Activated naive CD4-positive, alpha-beta T cell treated with anti-CD3 and anti-CD28 coated beads, Interleukin-2, amount 10 ng/mL, durations not matched to agents 7 days and 5 days (primary cell): ENCODE results near the gene NRG4.
"Not testable (repeated sequence)": the region's sequence is repeated elsewhere in the genome, so short reads cannot be mapped to it uniquely, and the experiment has no call there.

Source experiments
- CTCF ChIA-PET: fragments of 350-600 bp; sonication (Branson Sonifier 250); formaldehyde crosslinking; loops from one replicate; lab custom pipeline; 2021; ENCODE audit warnings: antibody characterized with exemption; lab: Charles Lee
- DNase-seq: peaks from one replicate; pipeline ENCODE4 v3.0.0-alpha.2; 2020
- H3K27ac Mint-ChIP-seq: one replicate; pipeline ENCODE4 v1.8.0; 2021; ENCODE audit warnings: mild to moderate bottlenecking, moderate library complexity, mixed read lengths
- H3K27me3 Mint-ChIP-seq: one replicate; pipeline ENCODE4 v1.8.0; 2021; ENCODE audit warnings: mild to moderate bottlenecking, mixed read lengths
- H3K36me3 Mint-ChIP-seq: one replicate; pipeline ENCODE4 v1.8.0; 2021; ENCODE audit warnings: mixed read lengths
- H3K4me1 Mint-ChIP-seq: one replicate; pipeline ENCODE4 v1.8.0; 2021; ENCODE audit warnings: mixed read lengths
- H3K4me3 Mint-ChIP-seq: one replicate; pipeline ENCODE4 v1.8.0; 2021; ENCODE audit warnings: mild to moderate bottlenecking, moderate library complexity, mixed read lengths
- H3K9me3 Mint-ChIP-seq: one replicate; pipeline ENCODE4 v1.8.0; 2021; ENCODE audit warnings: mixed read lengths

The NRG4 gene

GRCh38 chr15:76011627-76012551 is at the start of gene NRG4:
NRG4 (minus strand) TSS chr15:76012424; CDS start chr15:76011230, 1,194 bp downstream.
- H3K36me3 Mint-ChIP-seq = no peaks in the 10 kb centered on the region
- H3K4me3 Mint-ChIP-seq = no peak within 1 kb of the TSS
- CTCF ChIA-PET = no interaction called here
- no peak within 1 kb of the TSS for H3K27ac Mint-ChIP-seq
- DNase-seq = no peak
- H3K9me3 Mint-ChIP-seq = peaks cover 4% of the 10 kb centered on the region
- H3K27me3 Mint-ChIP-seq = peaks cover 13% of the 10 kb centered on the region
- H3K4me1 Mint-ChIP-seq = peaks cover 2% of the 10 kb centered on the region

- no peaks in the 10 kb centered on the region for H3K36me3 Mint-ChIP-seq
- no peak for DNase-seq
- CTCF ChIA-PET = interaction anchor here (6.4 to 9.5 kb wide), 2 partner anchors 79 to 88 kb away, joined by 65 to 203 read pairs; no protein-coding TSS in a partner anchor
- no peak overlapping the region for H3K27ac Mint-ChIP-seq
- H3K9me3 Mint-ChIP-seq = no peaks in the 10 kb centered on the region
- H3K4me3 Mint-ChIP-seq = no peak overlapping the region
- H3K27me3 Mint-ChIP-seq = peaks cover 85% of the 10 kb centered on the region
- H3K4me1 Mint-ChIP-seq = peaks cover 27% of the 10 kb centered on the region
Measured at GRCh38 chr15:76061700-76062099, 49.5 kb upstream of the NRG4 start.

- Mint-ChIP-seq H3K36me3 (no peaks in the 10 kb centered on the region), H3K27ac (no peak overlapping the region), H3K4me3 (peak overlapping the region; percentile 58), H3K4me1 (peaks cover 20% of the 10 kb centered on the region), H3K9me3 (no peaks in the 10 kb centered on the region), H3K27me3 (peaks cover 83% of the 10 kb centered on the region)
- DNase-seq = peak; percentile 43
- CTCF ChIA-PET = interaction anchor here (1.3 to 9.5 kb wide), 3 partner anchors 20 to 89 kb away, joined by 3 to 203 read pairs (median 65); no protein-coding TSS in a partner anchor
Measured at GRCh38 chr15:76060118-76060989, 48.1 kb upstream of the NRG4 start.

GRCh38 chr15:76059320-76060117 is 47.3 kb upstream of the NRG4 start, which contains the start of gene TMEM266:
TMEM266 (plus strand) TSS chr15:76059985; CDS start chr15:76134264, 74,279 bp downstream.
- DNase-seq = peak; percentile 40
- CTCF ChIA-PET = interaction anchor here (0.7 to 9.5 kb wide), 8 partner anchors 17 to 330 kb away, joined by 3 to 203 read pairs (median 3); no protein-coding TSS in a partner anchor
- H3K27me3 Mint-ChIP-seq = peaks cover 75% of the 10 kb centered on the region
- H3K4me1 Mint-ChIP-seq = peaks cover 15% of the 10 kb centered on the region
- H3K36me3 Mint-ChIP-seq = no peaks in the 10 kb centered on the region
- H3K9me3 Mint-ChIP-seq = no peaks in the 10 kb centered on the region
- peak within 1 kb of the TSS; percentile 61 for H3K4me3 Mint-ChIP-seq
- no peak within 1 kb of the TSS for H3K27ac Mint-ChIP-seq

GRCh38 chr15:76058714-76059319 is 46.6 kb upstream of the NRG4 start:
- DNase-seq = peak; percentile 32
- CTCF ChIA-PET = interaction anchor here (0.6 to 9.5 kb wide), 13 partner anchors 7 to 330 kb away, joined by 3 to 203 read pairs (median 3); no protein-coding TSS in a partner anchor

GRCh38 chr15:76057332-76058000 is 45.2 kb upstream of the NRG4 start:
- H3K27ac Mint-ChIP-seq = no peak overlapping the region
- peaks cover 61% of the 10 kb centered on the region for H3K27me3 Mint-ChIP-seq
- H3K36me3 Mint-ChIP-seq = no peaks in the 10 kb centered on the region
- peak; percentile 57 for DNase-seq
- no peaks in the 10 kb centered on the region for H3K9me3 Mint-ChIP-seq
- H3K4me3 Mint-ChIP-seq = no peak overlapping the region
- peaks cover 15% of the 10 kb centered on the region for H3K4me1 Mint-ChIP-seq
- CTCF ChIA-PET = interaction anchor here (0.7 to 9.5 kb wide), 13 partner anchors 8 to 248 kb away, joined by 3 to 203 read pairs (median 3); no protein-coding TSS in a partner anchor

More at GRCh38 chr15:76058714-76059319, 46.6 kb upstream of the NRG4 start:
- H3K27me3 Mint-ChIP-seq = peaks cover 73% of the 10 kb centered on the region
- H3K4me3 Mint-ChIP-seq = peak overlapping the region; percentile 61
- no peaks in the 10 kb centered on the region for H3K9me3 Mint-ChIP-seq
- H3K4me1 Mint-ChIP-seq = peaks cover 15% of the 10 kb centered on the region
- H3K36me3 Mint-ChIP-seq = no peaks in the 10 kb centered on the region
- no peak overlapping the region for H3K27ac Mint-ChIP-seq

- H3K36me3 Mint-ChIP-seq = no peaks in the 10 kb centered on the region
- H3K27ac Mint-ChIP-seq = no peak overlapping the region
- H3K4me1 Mint-ChIP-seq = peaks cover 15% of the 10 kb centered on the region
- no peak overlapping the region for H3K4me3 Mint-ChIP-seq
- peaks cover 58% of the 10 kb centered on the region for H3K27me3 Mint-ChIP-seq
- no peak for DNase-seq
- CTCF ChIA-PET = interaction anchor here (0.7 to 9.5 kb wide), 11 partner anchors 9 to 247 kb away, joined by 3 to 203 read pairs (median 3); no protein-coding TSS in a partner anchor
- no peaks in the 10 kb centered on the region for H3K9me3 Mint-ChIP-seq
Measured at GRCh38 chr15:76056931-76057330, 44.7 kb upstream of the NRG4 start.

- Mint-ChIP-seq H3K4me1 (peaks cover 13% of the 10 kb centered on the region), H3K27me3 (peaks cover 37% of the 10 kb centered on the region)
- CTCF ChIA-PET = interaction anchor here (9.5 kb wide), 1 partner anchor 86 kb away, joined by 203 read pairs; no protein-coding TSS in a partner anchor
- not testable (repeated sequence) for H3K4me3 Mint-ChIP-seq, H3K27ac Mint-ChIP-seq, H3K36me3 Mint-ChIP-seq, DNase-seq, H3K9me3 Mint-ChIP-seq
Measured at GRCh38 chr15:76054201-76054600, 42.0 kb upstream of the NRG4 start.

GRCh38 chr15:76038512-76038911 is 26.3 kb upstream of the NRG4 start:
- Mint-ChIP-seq H3K27ac (no peak overlapping the region), H3K4me3 (no peak overlapping the region), H3K4me1 (no peaks in the 10 kb centered on the region), H3K9me3 (peaks cover 3% of the 10 kb centered on the region), H3K27me3 (peaks cover 47% of the 10 kb centered on the region), H3K36me3 (no peaks in the 10 kb centered on the region)
- CTCF ChIA-PET = no interaction called here
- DNase-seq = no peak

GRCh38 chr15:76035593-76035992 is 23.4 kb upstream of the NRG4 start:
- H3K9me3 Mint-ChIP-seq = no peaks in the 10 kb centered on the region
- CTCF ChIA-PET = no interaction called here
- H3K27me3 Mint-ChIP-seq = peaks cover 35% of the 10 kb centered on the region
- no peaks in the 10 kb centered on the region for H3K4me1 Mint-ChIP-seq
- H3K36me3 Mint-ChIP-seq = no peaks in the 10 kb centered on the region
- no peak for DNase-seq
- no peak overlapping the region for H3K27ac Mint-ChIP-seq
- H3K4me3 Mint-ChIP-seq = no peak overlapping the region

GRCh38 chr15:76034111-76034510 is 21.9 kb upstream of the NRG4 start:
- Mint-ChIP-seq H3K27ac (no peak overlapping the region), H3K27me3 (peaks cover 33% of the 10 kb centered on the region), H3K4me3 (no peak overlapping the region), H3K9me3 (no peaks in the 10 kb centered on the region), H3K36me3 (no peaks in the 10 kb centered on the region), H3K4me1 (no peaks in the 10 kb centered on the region)
- no peak for DNase-seq
- CTCF ChIA-PET = no interaction called here

GRCh38 chr15:76033438-76033837 is 21.2 kb upstream of the NRG4 start:
- Mint-ChIP-seq H3K27ac (no peak overlapping the region), H3K4me3 (no peak overlapping the region), H3K27me3 (peaks cover 27% of the 10 kb centered on the region), H3K36me3 (no peaks in the 10 kb centered on the region), H3K4me1 (no peaks in the 10 kb centered on the region), H3K9me3 (no peaks in the 10 kb centered on the region)
- no peak for DNase-seq
- CTCF ChIA-PET = no interaction called here
